ENCODE data around the gene TMEM121B.

Gene TMEM121B

DNA sequence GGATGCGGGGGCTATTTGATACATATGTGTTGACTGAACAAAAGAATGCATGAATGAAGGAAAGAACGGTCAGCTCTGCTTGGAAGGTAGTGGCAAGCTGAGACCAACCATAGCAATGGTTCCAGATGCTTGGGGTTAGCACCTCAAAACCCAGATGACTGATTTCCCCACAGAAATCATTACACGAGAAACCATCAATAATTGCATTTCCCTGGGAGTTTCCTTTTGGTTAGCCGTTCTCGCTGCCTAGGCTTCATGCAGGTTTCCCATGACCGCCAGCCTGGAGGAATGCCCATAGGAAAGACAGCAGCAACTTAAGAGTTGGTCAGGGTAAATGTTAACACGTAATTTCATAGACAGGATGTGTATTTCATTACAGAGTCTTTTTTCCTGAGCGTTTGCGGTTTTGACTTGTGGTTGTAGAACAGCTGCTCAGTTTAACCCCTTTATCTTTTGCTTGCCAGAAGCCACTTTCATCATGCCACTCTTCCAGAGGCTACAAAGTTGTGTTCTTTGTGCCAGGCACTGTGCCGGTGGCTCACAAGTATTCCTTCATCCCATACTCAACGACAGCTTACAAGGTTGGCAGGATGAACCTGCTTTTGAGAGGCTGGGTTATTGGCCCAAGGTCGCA, 33.5 kb downstream of the TMEM121B start:
- no peak for DNase-seq (ENCODE audit: low read depth)

DNA sequence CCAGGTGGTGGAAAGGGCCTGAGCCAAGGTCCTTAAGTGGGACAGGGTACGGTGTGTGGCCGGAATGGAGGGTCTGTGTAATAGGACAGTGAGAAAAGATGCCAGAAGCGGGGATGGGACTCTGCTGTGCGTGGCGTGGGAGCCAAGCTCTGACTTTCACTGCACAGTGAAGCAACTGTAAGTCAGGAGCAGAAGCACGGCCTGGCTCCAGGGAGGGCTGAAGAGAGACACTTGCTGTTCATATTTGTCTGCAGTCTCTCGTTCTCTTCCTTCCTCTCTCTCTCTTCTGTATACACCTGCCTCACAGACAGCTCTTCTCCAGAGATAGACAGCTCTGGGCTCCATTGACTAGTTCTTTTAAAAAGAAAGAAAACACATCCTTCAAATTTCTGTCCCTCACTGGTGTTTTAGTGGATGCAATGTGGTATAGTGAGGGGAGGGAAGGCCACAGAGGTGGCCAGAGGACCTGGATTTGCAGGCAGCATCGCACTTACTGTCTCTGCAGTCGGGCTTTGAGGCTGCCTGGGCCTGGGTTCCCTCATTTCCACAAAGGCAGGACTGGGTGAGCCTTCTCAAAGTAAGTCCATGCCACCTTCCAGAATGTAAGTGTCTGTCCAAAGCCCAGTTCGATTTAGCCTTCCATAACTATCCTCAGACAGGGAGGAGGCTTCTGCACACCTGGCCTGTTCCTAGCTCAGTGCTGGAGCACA, 34.2 kb downstream of the TMEM121B start:
- DNase-seq (ENCODE audit: low read depth) = no peak

DNA sequence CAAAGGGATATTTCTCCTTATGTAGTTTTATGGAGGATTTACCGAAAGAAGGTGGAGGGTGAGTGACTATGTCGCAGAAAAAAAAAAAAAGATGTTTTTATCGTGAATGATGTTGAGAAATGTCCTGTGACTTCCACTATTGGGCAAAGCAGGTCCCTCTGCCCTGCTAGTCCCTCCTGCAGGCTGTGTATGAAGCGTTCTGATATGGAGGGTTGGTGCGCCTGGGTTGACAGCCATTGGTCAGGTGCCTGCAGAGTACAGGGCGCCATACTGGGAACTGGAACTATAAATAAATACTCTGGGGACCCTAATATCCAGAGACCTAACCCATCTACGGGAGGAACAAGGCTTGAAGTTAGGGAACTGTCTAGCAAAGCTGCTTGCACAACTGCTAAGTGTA, 34.9 kb downstream of the TMEM121B start:
- DNase-seq (ENCODE audit: low read depth) = no peak

DNA sequence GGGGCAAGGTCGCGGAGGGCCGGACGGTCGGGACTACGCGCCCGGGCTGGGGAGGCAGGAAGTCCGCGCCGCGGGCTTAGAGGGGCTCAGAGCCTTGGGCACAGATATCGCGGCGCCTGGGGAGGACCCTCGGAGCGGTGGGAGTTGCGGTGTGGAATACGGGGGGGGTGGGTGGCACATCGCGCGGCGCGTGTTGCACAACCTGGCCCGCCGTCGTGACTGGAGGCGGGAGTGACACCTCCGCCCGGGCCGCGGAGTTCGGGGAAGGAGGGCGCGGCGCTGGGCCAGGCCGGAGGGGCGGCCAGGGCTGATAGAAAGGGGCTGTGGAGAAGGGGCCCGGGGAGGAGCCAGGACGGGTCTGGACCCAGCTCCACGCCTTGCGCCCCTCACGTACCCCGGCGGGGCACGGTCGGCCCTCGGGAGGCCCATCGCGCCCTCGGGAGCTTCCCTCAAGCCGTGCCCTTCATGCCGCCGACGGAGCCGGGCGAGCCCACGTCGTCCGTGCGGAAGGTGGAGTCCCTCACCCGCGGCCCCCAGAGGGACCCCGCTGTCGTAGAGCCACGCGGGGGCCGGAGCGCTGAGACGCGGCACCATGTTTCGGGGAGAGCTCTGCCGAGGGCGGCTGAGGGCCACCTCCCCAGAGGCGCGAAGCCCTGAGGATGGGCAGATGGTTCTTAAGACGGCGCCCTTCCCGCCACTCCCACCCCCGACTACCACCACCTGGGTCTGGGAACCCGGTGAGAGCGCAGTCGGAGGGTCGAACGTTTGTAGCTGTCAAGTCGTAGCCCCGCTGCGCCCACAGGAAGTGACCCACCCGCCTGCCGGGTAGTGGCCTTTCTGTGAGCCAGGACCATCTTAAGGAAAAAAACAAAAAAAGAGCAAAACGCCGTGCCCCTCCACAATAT, 35.6 kb downstream of the TMEM121B start:
- no peak for DNase-seq (ENCODE audit: low read depth)

- DNase-seq (ENCODE audit: low read depth) = no peak
Measured at GRCh38 chr22:17084554-17085276, 36.4 kb downstream of the TMEM121B start, which contains the start of gene IL17RA. Gene IL17RA (plus strand): TSS chr22:17085000. CDS start chr22:17085092, 92 bp downstream.

- no peak for DNase-seq (ENCODE audit: low read depth)
Measured at GRCh38 chr22:17083811-17084441, 37.2 kb downstream of the TMEM121B start.

DNA sequence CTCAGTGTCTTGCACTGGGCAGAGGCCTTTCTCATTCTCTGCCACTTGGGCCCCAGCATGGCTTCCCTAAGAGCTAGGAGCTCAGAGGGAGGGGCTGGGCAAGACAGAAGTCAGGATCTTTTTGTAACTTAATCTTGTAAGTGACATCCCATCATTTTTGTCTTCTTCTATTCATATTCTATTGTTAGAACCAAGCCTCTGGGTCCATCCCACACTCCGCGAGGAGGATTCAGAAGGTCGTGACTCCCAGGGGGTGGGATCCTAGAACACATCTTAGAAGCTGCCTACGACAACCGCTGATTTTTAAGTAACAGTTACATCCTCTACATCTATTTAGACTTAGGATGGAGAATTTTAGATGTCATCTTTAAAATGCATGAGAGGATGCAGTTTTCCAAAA, 37.9 kb downstream of the TMEM121B start:
- no peak for DNase-seq (ENCODE audit: low read depth)

- DNase-seq (ENCODE audit: low read depth) = no peak
Measured at GRCh38 chr22:17079572-17079971, 41.6 kb downstream of the TMEM121B start.

- DNase-seq (ENCODE audit: low read depth) = no peak
Measured at GRCh38 chr22:17077255-17077654, 43.9 kb downstream of the TMEM121B start.

GRCh38 chr22:17074648-17075002, 46.5 kb downstream of the TMEM121B start:
- no peak for DNase-seq (ENCODE audit: low read depth)

- no peak for DNase-seq (ENCODE audit: low read depth)
Measured at GRCh38 chr22:17072877-17073276, 48.3 kb downstream of the TMEM121B start.
